ENCODE results near the gene SERPINE1. TPM values are rescaled to one million over a fixed set of nuclear protein-coding genes. Genes with fewer than 3 reads are reported as not detected.

SERPINE1 gene
- total RNA-seq, 4 donors from 2014 or later = 4.8 to 9.4 (median 8.9) TPM

GRCh38 chr7:101133621-101134398 lies 6.9 kb downstream of the SERPINE1 start:
- DNase-seq (ENCODE audit: low spot score in 2 of 2) = no peak
- WGBS, 2 donors = 82 to 85% methylated on average over 15 of the region's 15 CpGs
- intact Hi-C loops (cut with DNase I; ENCODE audit: low total_unique reads) = no loop called here
- H3K4me3 ChIP-seq (ENCODE audit: low read depth, poor library complexity, severe bottlenecking) = no peak overlapping the region
- no peak for TF ChIP-seq CTCF (IDR thresholded peaks at IDR 0.05)
- TF ChIP-seq POLR2A (IDR thresholded peaks at IDR 0.05) = no peak

DNA sequence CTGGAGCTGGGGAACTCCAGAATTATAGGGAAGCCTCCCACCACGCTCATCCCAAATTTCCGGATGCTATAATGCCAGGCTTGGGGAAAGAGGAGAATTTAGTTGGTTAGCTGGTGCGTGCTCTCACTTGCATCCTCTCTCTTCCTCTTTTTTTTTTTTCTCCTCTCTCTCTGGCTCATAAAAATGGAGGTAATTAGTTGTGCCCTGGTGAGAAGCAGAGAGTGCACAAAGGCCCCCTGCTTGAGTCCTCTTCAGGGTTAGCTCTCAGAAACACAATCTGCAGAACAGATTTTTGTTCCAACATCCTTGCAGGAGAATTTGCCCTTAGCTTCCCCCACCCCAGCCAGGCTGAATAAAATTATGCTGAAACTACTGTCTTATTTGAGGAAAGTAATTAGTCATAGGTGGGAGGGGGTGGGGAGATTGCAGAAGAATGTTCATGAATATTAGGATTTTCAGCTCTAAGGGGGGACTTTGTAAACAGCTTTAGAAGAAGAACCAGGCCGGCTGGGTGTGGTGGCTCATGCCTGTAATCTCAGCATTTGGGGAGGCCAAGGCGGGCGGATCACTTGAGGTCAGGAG lies 7.6 kb downstream of the SERPINE1 start:
- DNase-seq (ENCODE audit: low spot score in 2 of 2) = no peak
- 80 to 85% methylated on average over 6 of the region's 6 CpGs for WGBS, 2 donors

DNA sequence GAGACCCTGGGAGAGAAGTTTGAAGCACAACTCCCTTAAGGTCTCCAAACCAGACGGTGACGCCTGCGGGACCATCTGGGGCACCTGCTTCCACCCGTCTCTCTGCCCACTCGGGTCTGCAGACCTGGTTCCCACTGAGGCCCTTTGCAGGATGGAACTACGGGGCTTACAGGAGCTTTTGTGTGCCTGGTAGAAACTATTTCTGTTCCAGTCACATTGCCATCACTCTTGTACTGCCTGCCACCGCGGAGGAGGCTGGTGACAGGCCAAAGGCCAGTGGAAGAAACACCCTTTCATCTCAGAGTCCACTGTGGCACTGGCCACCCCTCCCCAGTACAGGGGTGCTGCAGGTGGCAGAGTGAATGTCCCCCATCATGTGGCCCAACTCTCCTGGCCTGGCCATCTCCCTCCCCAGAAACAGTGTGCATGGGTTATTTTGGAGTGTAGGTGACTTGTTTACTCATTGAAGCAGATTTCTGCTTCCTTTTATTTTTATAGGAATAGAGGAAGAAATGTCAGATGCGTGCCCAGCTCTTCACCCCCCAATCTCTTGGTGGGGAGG lies 10.8 kb downstream of the SERPINE1 start:
- TF ChIP-seq POLR2A (IDR thresholded peaks at IDR 0.05) = no peak
- TF ChIP-seq CTCF (IDR thresholded peaks at IDR 0.05) = no peak
- H3K4me3 ChIP-seq (ENCODE audit: low read depth, poor library complexity, severe bottlenecking) = no peak overlapping the region
- intact Hi-C loops (cut with DNase I; ENCODE audit: low total_unique reads) = no loop called here
- WGBS, 2 donors = 71 to 77% methylated on average over 9 of the region's 9 CpGs
- DNase-seq (ENCODE audit: low spot score in 2 of 2) = no peak

More for the DNA sequence above, 7.6 kb downstream of the SERPINE1 start:
- TF ChIP-seq POLR2A (IDR thresholded peaks at IDR 0.05) (no peak), CTCF (IDR thresholded peaks at IDR 0.05) (no peak)
- no peak overlapping the region for H3K4me3 ChIP-seq (ENCODE audit: low read depth, poor library complexity, severe bottlenecking)
- intact Hi-C loops (cut with DNase I; ENCODE audit: low total_unique reads) = no loop called here

DNA sequence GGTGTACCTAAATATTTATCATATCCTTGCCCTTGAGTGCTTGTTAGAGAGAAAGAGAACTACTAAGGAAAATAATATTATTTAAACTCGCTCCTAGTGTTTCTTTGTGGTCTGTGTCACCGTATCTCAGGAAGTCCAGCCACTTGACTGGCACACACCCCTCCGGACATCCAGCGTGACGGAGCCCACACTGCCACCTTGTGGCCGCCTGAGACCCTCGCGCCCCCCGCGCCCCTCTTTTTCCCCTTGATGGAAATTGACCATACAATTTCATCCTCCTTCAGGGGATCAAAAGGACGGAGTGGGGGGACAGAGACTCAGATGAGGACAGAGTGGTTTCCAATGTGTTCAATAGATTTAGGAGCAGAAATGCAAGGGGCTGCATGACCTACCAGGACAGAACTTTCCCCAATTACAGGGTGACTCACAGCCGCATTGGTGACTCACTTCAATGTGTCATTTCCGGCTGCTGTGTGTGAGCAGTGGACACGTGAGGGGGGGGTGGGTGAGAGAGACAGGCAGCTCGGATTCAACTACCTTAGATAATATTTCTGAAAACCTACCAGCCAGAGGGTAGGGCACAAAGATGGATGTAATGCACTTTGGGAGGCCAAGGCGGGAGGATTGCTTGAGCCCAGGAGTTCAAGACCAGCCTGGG lies 11.4 kb downstream of the SERPINE1 start:
- 11 to 12% methylated on average over 16 of the region's 16 CpGs for WGBS, 2 donors
- TF ChIP-seq CTCF (IDR thresholded peaks at IDR 0.05) (peak in 1 of 3 donors; percentile 89), POLR2A (IDR thresholded peaks at IDR 0.05) (no peak)
- DNase-seq (ENCODE audit: low spot score in 2 of 2) = peak; percentile 94 to 95
- intact Hi-C loops (cut with DNase I; ENCODE audit: low total_unique reads) = no loop called here
- no peak overlapping the region for H3K4me3 ChIP-seq (ENCODE audit: low read depth, poor library complexity, severe bottlenecking)

- no peak for DNase-seq (ENCODE audit: low spot score in 2 of 2)
- 30 to 42% methylated on average over 3 of the region's 3 CpGs for WGBS, 2 donors
- intact Hi-C loops (cut with DNase I; ENCODE audit: low total_unique reads) = loop anchor here (10.0 kb wide), 1 partner anchor 144 kb away; no protein-coding TSS in a partner anchor
- no peak for TF ChIP-seq CTCF (IDR thresholded peaks at IDR 0.05)
- no peak overlapping the region for H3K4me3 ChIP-seq (ENCODE audit: low read depth, poor library complexity, severe bottlenecking)
Observed at GRCh38 chr7:101140339-101140699, 13.4 kb downstream of the SERPINE1 start.

Data from lower leg skin (tissue), 4 donors.